Type B pancreatic cell (in vitro differentiated cells): ENCODE results near the gene CFAP74. TPM values are rescaled to one million over a fixed set of nuclear protein-coding genes. Genes with fewer than 3 reads are reported as not detected.

Experiments
- DNase-seq: peaks from one replicate; pipeline ENCODE4 v3.0.0; 2021; ENCODE audit warnings: mixed read lengths; ENCODE audit not compliant: unreplicated experiment; ENCODE audit errors: extremely low spot score
- H3K27ac Mint-ChIP-seq: 2 replicates; pipeline ENCODE4 v1.8.0; 2021; ENCODE audit warnings: mild to moderate bottlenecking, mixed read lengths
- H3K27me3 Mint-ChIP-seq: 2 replicates; pipeline ENCODE4 v1.8.0; 2021; ENCODE audit warnings: mixed read lengths
- H3K36me3 Mint-ChIP-seq: 2 replicates; pipeline ENCODE4 v1.8.0; 2021; ENCODE audit warnings: mixed read lengths
- H3K4me1 Mint-ChIP-seq: one replicate; pipeline ENCODE4 v1.8.0; 2021; ENCODE audit warnings: mixed read lengths; ENCODE audit not compliant: unreplicated experiment
- H3K4me3 Mint-ChIP-seq: 2 replicates; pipeline ENCODE4 v1.8.0; 2021; ENCODE audit warnings: mild to moderate bottlenecking, mixed read lengths
- H3K9me3 Mint-ChIP-seq: 2 replicates; pipeline ENCODE4 v1.8.0; 2021; ENCODE audit warnings: mixed read lengths
- CTCF ChIP-seq: fragments of 200-600 bp; sonication (generic); conservative IDR thresholded peaks from 2 replicates; pipeline ENCODE4 v1.5.0; 2021; ENCODE audit warnings: antibody characterized with exemption, mild to moderate bottlenecking
- total RNA-seq: library from RNA; stranded (reverse); gene quantifications from 2 replicates; pipeline ENCODE4 v1.2.1, GENCODE V29; 2021; ENCODE audit warnings: low replicate concordance

The CFAP74 gene
- total RNA-seq, 1 donor from 2014 or later, result 1.5 TPM

GRCh38 chr1:1926346-1926811 lies 77.2 kb downstream of the CFAP74 start:
- no peak for DNase-seq

GRCh38 chr1:1925437-1926345 lies 77.9 kb downstream of the CFAP74 start:
- no peak for TF ChIP-seq CTCF
- Mint-ChIP-seq H3K27me3 (no peaks in the 10 kb centered on the region), H3K36me3 (no peaks in the 10 kb centered on the region), H3K27ac (no peak overlapping the region), H3K4me3 (no peak overlapping the region), H3K9me3 (no peaks in the 10 kb centered on the region), H3K4me1 (no peaks in the 10 kb centered on the region)
- DNase-seq, result no peak

More at GRCh38 chr1:1926346-1926811, 77.2 kb downstream of the CFAP74 start:
- Mint-ChIP-seq H3K27me3 (no peaks in the 10 kb centered on the region), H3K36me3 (no peaks in the 10 kb centered on the region), H3K4me3 (no peak overlapping the region), H3K27ac (no peak overlapping the region), H3K9me3 (no peaks in the 10 kb centered on the region), H3K4me1 (no peaks in the 10 kb centered on the region)
- no peak for TF ChIP-seq CTCF

- Mint-ChIP-seq H3K4me1 (no peaks in the 10 kb centered on the region), H3K4me3 (no peak overlapping the region), H3K36me3 (no peaks in the 10 kb centered on the region), H3K27ac (no peak overlapping the region), H3K27me3 (no peaks in the 10 kb centered on the region), H3K9me3 (no peaks in the 10 kb centered on the region)
- no peak for TF ChIP-seq CTCF
- DNase-seq, result no peak
Measured at GRCh38 chr1:1924849-1925248, 78.7 kb downstream of the CFAP74 start.

GRCh38 chr1:1924386-1924785 lies 79.2 kb downstream of the CFAP74 start:
- Mint-ChIP-seq H3K27ac (no peak overlapping the region), H3K4me3 (no peak overlapping the region), H3K4me1 (no peaks in the 10 kb centered on the region), H3K9me3 (no peaks in the 10 kb centered on the region), H3K27me3 (no peaks in the 10 kb centered on the region), H3K36me3 (no peaks in the 10 kb centered on the region)
- DNase-seq, result no peak
- no peak for TF ChIP-seq CTCF

GRCh38 chr1:1922956-1923833 lies 80.4 kb downstream of the CFAP74 start:
- no peak for TF ChIP-seq CTCF
- Mint-ChIP-seq H3K4me3 (no peak overlapping the region), H3K27ac (no peak overlapping the region), H3K9me3 (no peaks in the 10 kb centered on the region), H3K4me1 (no peaks in the 10 kb centered on the region), H3K27me3 (no peaks in the 10 kb centered on the region), H3K36me3 (no peaks in the 10 kb centered on the region)
- no peak for DNase-seq
